OCI-LY1 (cell line): ENCODE results near the gene BEX1.
"Not testable (repeated sequence)": the region's sequence is repeated elsewhere in the genome, so short reads cannot be mapped to it uniquely, and the experiment has no call there.

ENCODE experiments used
- CTCF ChIP-seq: fragments of 200-600 bp; sonication (generic), shearing (Covaris generic); IDR thresholded peaks from 2 replicates; pipeline ENCODE4 v1.5.1; 2017; ENCODE audit warnings: mild to moderate bottlenecking, antibody characterized with exemption, low read length, moderate library complexity, mixed read lengths
- EZH2 ChIP-seq: fragments of 200-600 bp; sonication (generic), shearing (Covaris generic); IDR thresholded peaks from 2 replicates; pipeline ENCODE4 v1.8.0; 2017; ENCODE audit warnings: borderline replicate concordance, mixed run types, mild to moderate bottlenecking, antibody characterized with exemption, low read length, moderate library complexity, mixed read lengths

- TF ChIP-seq CTCF, EZH2: not testable (repeated sequence)
Observed at GRCh38 chrX:103104370-103104769, 40.4 kb upstream of the BEX1 start.
